NCI-H1092 treated with DMSO at 0.1 percent for 48 hours (cell line): ENCODE data around the gene GABARAPL2.
"Not testable (repeated sequence)": the region's sequence is repeated elsewhere in the genome, so short reads cannot be mapped to it uniquely, and the experiment has no call there.

ENCODE experiments used
- DNase-seq: peaks from one replicate; lab custom pipeline; 2025; lab: John Stamatoyannopoulos, UW

The GABARAPL2 gene

GRCh38 chr16:75566040-75566757 is at the start of gene GABARAPL2:
GABARAPL2 (plus strand) TSS chr16:75566379; CDS start chr16:75566487, 108 bp downstream.
- DNase-seq = peak; percentile 85

- DNase-seq = no peak
Observed at GRCh38 chr16:75519175-75519574, 47.0 kb upstream of the GABARAPL2 start.

GRCh38 chr16:75526032-75526790 is 40.0 kb upstream of the GABARAPL2 start:
- no peak for DNase-seq

GRCh38 chr16:75527825-75528299 is 38.3 kb upstream of the GABARAPL2 start:
- no peak for DNase-seq

GRCh38 chr16:75529056-75529905 is 36.9 kb upstream of the GABARAPL2 start:
- DNase-seq = no peak

- DNase-seq = no peak
Observed at GRCh38 chr16:75529959-75530358, 36.2 kb upstream of the GABARAPL2 start.

- DNase-seq = no peak
Observed at GRCh38 chr16:75532142-75532765, 33.9 kb upstream of the GABARAPL2 start.

GRCh38 chr16:75532791-75533190 is 33.4 kb upstream of the GABARAPL2 start:
- DNase-seq = no peak

GRCh38 chr16:75534560-75535205 is 31.5 kb upstream of the GABARAPL2 start:
- DNase-seq = no peak

- no peak for DNase-seq
Observed at GRCh38 chr16:75535211-75535843, 30.9 kb upstream of the GABARAPL2 start.

GRCh38 chr16:75535901-75536300 is 30.3 kb upstream of the GABARAPL2 start, which contains the start of gene CHST5:
CHST5 (minus strand) TSS chr16:75536108; CDS start chr16:75530384, 5,724 bp downstream.
- DNase-seq = no peak

- no peak for DNase-seq
Observed at GRCh38 chr16:75537776-75538175, 28.4 kb upstream of the GABARAPL2 start.

GRCh38 chr16:75538882-75539565 is 27.2 kb upstream of the GABARAPL2 start:
- not testable (repeated sequence) for DNase-seq

GRCh38 chr16:75541236-75541635 is 24.9 kb upstream of the GABARAPL2 start:
- no peak for DNase-seq

- DNase-seq = not testable (repeated sequence)
Observed at GRCh38 chr16:75542462-75542861, 23.7 kb upstream of the GABARAPL2 start.

GRCh38 chr16:75545879-75546278 is 20.3 kb upstream of the GABARAPL2 start:
- DNase-seq = not testable (repeated sequence)

- no peak for DNase-seq
Observed at GRCh38 chr16:75546293-75546692, 19.9 kb upstream of the GABARAPL2 start.

- DNase-seq = peak; percentile 17
Observed at GRCh38 chr16:75548456-75548855, 17.7 kb upstream of the GABARAPL2 start.

GRCh38 chr16:75550211-75550662 is 15.9 kb upstream of the GABARAPL2 start:
- no peak for DNase-seq

GRCh38 chr16:75552951-75553350 is 13.2 kb upstream of the GABARAPL2 start:
- no peak for DNase-seq
